ENCODE data around the gene GMIP. TPM values are rescaled to one million over a fixed set of nuclear protein-coding genes. Genes with fewer than 3 reads are reported as not detected.

GMIP gene
- total and polyA plus RNA-seq, 2 of the 13 experiments (the other 11 are each of a cell fraction or from before 2014, with no cell fraction given): 1.5 to 1.8 TPM

DNA sequence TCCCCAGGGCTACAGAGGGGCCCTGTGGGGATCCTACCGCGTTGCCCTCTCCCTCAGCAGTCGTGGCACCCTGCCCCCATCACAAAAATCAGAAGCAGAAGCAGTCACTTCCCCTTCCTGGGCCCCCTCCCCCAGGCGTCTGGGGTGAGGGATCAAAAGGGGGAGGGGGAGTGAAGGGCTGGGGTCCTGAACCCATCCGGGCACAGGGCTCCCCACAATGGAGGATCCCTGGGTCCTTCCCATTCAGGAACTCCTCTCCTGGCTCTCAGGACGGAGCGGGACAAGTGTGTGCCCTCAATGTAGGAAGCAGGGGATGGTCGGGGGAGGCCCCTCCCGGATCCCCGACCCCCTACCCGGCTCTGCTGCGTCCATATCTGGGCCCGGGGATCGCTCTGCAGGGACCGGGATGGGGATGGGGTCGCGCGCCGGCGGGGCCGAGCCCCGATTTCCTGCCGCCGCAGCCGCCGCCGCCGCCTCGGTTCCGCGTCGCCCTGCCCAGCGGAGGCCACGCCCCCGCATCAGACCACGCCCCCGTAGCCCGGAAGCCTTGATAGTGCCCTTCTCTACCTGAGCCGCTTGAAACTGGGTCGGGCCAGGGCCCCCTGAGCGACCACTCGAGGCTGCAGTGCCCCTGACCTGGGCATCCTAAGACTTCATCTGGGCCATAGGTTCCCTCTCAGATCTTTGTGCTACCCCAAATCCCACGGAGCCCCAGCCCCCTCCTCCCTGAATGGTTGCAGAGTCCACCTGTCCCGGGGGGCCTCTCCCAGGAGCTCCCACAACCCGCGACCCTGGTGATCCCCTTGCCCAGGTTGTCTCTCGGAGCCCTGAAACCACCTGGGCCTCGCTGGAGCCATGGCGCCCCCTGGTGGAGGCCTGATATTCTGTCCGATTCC lies at the start of gene GMIP (continued):
- TF ChIP-seq, protein P1, sequence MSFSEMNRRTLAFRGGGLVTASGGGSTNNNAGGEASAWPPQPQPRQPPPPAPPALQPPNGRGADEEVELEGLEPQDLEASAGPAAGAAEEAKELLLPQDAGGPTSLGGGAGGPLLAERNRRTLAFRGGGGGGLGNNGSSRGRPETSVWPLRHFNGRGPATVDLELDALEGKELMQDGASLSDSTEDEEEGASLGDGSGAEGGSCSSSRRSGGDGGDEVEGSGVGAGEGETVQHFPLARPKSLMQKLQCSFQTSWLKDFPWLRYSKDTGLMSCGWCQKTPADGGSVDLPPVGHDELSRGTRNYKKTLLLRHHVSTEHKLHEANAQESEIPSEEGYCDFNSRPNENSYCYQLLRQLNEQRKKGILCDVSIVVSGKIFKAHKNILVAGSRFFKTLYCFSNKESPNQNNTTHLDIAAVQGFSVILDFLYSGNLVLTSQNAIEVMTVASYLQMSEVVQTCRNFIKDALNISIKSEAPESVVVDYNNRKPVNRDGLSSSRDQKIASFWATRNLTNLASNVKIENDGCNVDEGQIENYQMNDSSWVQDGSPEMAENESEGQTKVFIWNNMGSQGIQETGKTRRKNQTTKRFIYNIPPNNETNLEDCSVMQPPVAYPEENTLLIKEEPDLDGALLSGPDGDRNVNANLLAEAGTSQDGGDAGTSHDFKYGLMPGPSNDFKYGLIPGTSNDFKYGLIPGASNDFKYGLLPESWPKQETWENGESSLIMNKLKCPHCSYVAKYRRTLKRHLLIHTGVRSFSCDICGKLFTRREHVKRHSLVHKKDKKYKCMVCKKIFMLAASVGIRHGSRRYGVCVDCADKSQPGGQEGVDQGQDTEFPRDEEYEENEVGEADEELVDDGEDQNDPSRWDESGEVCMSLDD (CRISPR knock-in tag; IDR thresholded peaks at IDR 0.05; ENCODE audit: borderline replicate concordance): 0 out of 2 replicates have a peak, but pooled peaks have one; percentile 36
- no peak for TF ChIP-seq WIZ (CRISPR knock-in tag; IDR thresholded peaks at IDR 0.05)
- TF ChIP-seq MYC (CRISPR knock-in tag; IDR thresholded peaks at IDR 0.05; ENCODE audit: borderline replicate concordance): 0 out of 2 replicates have a peak, but pooled peaks have one; percentile 14
- no peak for TF ChIP-seq POLR2AphosphoS2 (IDR thresholded peaks at IDR 0.05; ENCODE audit: low read depth, low read length)
- TF ChIP-seq ZSCAN29 (CRISPR knock-in tag; conservative IDR thresholded peaks at IDR 0.05): no peak
- TF ChIP-seq, protein P2, sequence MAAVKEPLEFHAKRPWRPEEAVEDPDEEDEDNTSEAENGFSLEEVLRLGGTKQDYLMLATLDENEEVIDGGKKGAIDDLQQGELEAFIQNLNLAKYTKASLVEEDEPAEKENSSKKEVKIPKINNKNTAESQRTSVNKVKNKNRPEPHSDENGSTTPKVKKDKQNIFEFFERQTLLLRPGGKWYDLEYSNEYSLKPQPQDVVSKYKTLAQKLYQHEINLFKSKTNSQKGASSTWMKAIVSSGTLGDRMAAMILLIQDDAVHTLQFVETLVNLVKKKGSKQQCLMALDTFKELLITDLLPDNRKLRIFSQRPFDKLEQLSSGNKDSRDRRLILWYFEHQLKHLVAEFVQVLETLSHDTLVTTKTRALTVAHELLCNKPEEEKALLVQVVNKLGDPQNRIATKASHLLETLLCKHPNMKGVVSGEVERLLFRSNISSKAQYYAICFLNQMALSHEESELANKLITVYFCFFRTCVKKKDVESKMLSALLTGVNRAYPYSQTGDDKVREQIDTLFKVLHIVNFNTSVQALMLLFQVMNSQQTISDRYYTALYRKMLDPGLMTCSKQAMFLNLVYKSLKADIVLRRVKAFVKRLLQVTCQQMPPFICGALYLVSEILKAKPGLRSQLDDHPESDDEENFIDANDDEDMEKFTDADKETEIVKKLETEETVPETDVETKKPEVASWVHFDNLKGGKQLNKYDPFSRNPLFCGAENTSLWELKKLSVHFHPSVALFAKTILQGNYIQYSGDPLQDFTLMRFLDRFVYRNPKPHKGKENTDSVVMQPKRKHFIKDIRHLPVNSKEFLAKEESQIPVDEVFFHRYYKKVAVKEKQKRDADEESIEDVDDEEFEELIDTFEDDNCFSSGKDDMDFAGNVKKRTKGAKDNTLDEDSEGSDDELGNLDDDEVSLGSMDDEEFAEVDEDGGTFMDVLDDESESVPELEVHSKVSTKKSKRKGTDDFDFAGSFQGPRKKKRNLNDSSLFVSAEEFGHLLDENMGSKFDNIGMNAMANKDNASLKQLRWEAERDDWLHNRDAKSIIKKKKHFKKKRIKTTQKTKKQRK (IDR thresholded peaks at IDR 0.05; ENCODE audit: low read length): no peak
- TF ChIP-seq, protein P3, sequence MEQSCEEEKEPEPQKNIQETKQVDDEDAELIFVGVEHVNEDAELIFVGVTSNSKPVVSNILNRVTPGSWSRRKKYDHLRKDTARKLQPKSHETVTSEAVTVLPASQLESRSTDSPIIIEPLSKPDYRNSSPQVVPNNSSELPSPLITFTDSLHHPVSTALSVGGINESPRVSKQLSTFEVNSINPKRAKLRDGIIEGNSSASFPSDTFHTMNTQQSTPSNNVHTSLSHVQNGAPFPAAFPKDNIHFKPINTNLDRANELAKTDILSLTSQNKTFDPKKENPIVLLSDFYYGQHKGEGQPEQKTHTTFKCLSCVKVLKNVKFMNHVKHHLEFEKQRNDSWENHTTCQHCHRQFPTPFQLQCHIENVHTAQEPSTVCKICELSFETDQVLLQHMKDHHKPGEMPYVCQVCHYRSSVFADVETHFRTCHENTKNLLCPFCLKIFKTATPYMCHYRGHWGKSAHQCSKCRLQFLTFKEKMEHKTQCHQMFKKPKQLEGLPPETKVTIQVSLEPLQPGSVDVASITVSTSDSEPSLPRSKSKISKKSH (CRISPR knock-in tag; IDR thresholded peaks at IDR 0.05; ENCODE audit: borderline replicate concordance): no peak
- no peak for TF ChIP-seq ZNF746 (CRISPR knock-in tag; IDR thresholded peaks at IDR 0.05)
- no peak for TF ChIP-seq SP5 (CRISPR knock-in tag; IDR thresholded peaks at IDR 0.05; ENCODE audit: borderline replicate concordance, low read depth)
- TF ChIP-seq, protein P4, sequence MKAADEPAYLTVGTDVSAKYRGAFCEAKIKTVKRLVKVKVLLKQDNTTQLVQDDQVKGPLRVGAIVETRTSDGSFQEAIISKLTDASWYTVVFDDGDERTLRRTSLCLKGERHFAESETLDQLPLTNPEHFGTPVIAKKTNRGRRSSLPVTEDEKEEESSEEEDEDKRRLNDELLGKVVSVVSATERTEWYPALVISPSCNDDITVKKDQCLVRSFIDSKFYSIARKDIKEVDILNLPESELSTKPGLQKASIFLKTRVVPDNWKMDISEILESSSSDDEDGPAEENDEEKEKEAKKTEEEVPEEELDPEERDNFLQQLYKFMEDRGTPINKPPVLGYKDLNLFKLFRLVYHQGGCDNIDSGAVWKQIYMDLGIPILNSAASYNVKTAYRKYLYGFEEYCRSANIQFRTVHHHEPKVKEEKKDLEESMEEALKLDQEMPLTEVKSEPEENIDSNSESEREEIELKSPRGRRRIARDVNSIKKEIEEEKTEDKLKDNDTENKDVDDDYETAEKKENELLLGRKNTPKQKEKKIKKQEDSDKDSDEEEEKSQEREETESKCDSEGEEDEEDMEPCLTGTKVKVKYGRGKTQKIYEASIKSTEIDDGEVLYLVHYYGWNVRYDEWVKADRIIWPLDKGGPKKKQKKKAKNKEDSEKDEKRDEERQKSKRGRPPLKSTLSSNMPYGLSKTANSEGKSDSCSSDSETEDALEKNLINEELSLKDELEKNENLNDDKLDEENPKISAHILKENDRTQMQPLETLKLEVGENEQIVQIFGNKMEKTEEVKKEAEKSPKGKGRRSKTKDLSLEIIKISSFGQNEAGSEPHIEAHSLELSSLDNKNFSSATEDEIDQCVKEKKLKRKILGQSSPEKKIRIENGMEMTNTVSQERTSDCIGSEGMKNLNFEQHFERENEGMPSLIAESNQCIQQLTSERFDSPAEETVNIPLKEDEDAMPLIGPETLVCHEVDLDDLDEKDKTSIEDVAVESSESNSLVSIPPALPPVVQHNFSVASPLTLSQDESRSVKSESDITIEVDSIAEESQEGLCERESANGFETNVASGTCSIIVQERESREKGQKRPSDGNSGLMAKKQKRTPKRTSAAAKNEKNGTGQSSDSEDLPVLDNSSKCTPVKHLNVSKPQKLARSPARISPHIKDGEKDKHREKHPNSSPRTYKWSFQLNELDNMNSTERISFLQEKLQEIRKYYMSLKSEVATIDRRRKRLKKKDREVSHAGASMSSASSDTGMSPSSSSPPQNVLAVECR (CRISPR knock-in tag; IDR thresholded peaks at IDR 0.05; ENCODE audit: borderline replicate concordance): peak; percentile 51; the same call in 1 of the 2 replicates
- no peak for TF ChIP-seq SIN3B (IDR thresholded peaks at IDR 0.05; ENCODE audit: low read length)
- no peak; the same call in 1 of the 2 replicates for TF ChIP-seq ZNF749 (CRISPR knock-in tag; IDR thresholded peaks at IDR 0.05; ENCODE audit: borderline replicate concordance)
- TF ChIP-seq, protein P5, sequence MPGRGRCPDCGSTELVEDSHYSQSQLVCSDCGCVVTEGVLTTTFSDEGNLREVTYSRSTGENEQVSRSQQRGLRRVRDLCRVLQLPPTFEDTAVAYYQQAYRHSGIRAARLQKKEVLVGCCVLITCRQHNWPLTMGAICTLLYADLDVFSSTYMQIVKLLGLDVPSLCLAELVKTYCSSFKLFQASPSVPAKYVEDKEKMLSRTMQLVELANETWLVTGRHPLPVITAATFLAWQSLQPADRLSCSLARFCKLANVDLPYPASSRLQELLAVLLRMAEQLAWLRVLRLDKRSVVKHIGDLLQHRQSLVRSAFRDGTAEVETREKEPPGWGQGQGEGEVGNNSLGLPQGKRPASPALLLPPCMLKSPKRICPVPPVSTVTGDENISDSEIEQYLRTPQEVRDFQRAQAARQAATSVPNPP (CRISPR knock-in tag; IDR thresholded peaks at IDR 0.05): no peak
- TF ChIP-seq ZNF292 (CRISPR knock-in tag; IDR thresholded peaks at IDR 0.05; ENCODE audit: borderline replicate concordance, low read depth): no peak

All from HepG2 (cell line).